Measurements from ENCODE around the gene ADORA1. TPM values are rescaled to one million over a fixed set of nuclear protein-coding genes. Genes with fewer than 3 reads are reported as not detected.

The ADORA1 gene
- total RNA-seq, 1 experiment from 2014 or later: 0.92 TPM

GRCh38 chr1:203185585-203185984 is 58.1 kb downstream of the ADORA1 start:
- DNase-seq (ENCODE audit: low read depth, low spot score): no peak
- in situ Hi-C loops (cut with HindIII; ENCODE audit: low pct_unique_long_range_greater_than_20kb, low sequenced_read_pairs): no loop called here

GRCh38 chr1:203186091-203186445 is 58.5 kb downstream of the ADORA1 start:
- DNase-seq (ENCODE audit: low read depth, low spot score): no peak
- in situ Hi-C loops (cut with HindIII; ENCODE audit: low pct_unique_long_range_greater_than_20kb, low sequenced_read_pairs): no loop called here

DNA sequence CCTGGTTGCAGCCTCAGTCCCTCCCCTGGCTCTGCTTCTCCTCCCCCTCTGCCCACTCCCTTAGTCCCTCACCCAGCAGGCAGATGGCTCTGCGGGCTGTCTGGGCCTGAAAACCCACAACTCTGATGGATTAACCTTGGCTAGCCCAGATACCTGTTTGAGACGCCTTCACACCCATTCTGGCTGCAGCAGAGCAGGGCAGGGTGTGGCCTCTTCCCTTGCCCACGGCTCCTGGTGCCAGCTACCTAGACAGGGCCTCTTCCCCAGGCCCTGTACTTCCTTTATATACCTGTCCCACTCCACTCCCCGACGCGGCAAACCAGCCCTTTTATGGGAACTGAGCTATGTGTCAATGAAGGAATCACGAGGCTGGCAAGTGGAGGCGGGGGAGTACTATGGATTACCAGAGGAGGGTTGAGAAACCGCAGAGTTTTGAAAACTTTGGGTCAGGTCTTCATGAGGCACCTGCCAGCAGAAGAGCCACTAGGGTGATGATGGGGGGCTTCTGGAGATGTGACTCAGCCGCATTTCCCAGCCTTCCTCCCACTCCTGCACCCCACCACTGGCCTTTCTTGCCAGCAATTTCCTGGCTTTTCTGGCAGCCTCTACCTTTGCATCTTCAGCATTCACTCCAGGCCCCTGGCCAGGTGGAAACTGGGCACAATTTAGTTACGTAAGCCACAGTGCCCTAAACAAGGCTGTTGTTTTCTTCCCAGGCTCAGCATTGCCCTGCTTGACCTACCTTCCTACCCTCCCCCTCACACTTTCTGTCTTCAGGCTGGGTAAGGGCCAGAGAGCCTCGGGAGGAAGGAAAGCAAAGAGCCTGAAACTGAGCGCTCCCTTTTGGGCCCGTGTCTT is 59.1 kb downstream of the ADORA1 start, which contains the start of gene CHI3L1:
Gene CHI3L1, minus strand, starts transcription at position 259 of the 858 bp plus-strand sequence. Its CDS starts 81 bp downstream, at position 178.
- no peak for DNase-seq (ENCODE audit: low read depth, low spot score)
- in situ Hi-C loops (cut with HindIII; ENCODE audit: low pct_unique_long_range_greater_than_20kb, low sequenced_read_pairs): no loop called here

DNA sequence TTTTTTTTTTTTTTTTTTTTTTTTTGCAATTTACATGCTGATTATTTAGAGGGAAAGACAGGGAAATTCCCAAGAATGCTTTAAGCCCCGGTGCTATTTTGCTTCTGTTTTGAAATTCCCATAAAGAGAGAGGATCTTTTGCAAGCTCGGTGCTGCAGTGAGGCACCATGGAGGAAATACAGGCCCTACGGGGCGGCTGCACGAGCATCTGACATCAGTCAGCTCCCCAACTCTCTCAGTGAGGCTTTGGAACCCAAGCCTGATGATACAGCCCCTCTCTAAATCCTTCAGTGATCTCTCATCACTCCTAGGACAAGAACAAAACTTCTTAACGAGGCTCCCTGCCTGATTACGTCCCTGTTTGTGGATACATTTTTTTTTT is 59.8 kb downstream of the ADORA1 start:
- in situ Hi-C loops (cut with HindIII; ENCODE audit: low pct_unique_long_range_greater_than_20kb, low sequenced_read_pairs): no loop called here
- no peak for DNase-seq (ENCODE audit: low read depth, low spot score)

DNA sequence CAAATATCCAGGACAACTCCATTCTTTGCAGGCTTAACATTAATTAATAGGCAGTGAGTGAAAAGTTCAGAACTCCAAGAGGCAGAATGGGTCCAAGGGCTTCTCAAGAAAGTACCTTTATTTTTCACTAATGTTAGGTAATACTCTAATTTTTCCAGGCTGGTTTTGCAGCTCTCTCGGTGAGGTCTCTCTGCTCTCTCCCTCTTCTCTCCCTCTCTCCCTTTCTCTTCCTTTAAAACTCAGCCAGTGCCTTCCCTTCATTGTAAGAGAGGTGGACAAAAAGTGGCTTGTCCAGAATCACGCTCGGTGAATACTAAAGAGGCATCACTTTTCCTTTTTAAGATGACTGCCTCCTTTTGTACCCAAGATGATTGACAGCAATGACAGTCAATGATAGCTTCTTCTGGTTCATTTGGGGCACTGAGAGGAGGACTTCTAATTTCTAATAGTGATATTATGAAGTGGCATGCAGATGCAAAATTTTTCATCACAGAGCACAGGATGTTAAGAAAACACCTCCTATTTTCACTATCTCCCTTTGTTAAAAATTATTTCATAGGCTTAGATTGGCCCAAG is 60.3 kb downstream of the ADORA1 start:
- in situ Hi-C loops (cut with HindIII; ENCODE audit: low pct_unique_long_range_greater_than_20kb, low sequenced_read_pairs): no loop called here
- DNase-seq (ENCODE audit: low read depth, low spot score): no peak

DNA sequence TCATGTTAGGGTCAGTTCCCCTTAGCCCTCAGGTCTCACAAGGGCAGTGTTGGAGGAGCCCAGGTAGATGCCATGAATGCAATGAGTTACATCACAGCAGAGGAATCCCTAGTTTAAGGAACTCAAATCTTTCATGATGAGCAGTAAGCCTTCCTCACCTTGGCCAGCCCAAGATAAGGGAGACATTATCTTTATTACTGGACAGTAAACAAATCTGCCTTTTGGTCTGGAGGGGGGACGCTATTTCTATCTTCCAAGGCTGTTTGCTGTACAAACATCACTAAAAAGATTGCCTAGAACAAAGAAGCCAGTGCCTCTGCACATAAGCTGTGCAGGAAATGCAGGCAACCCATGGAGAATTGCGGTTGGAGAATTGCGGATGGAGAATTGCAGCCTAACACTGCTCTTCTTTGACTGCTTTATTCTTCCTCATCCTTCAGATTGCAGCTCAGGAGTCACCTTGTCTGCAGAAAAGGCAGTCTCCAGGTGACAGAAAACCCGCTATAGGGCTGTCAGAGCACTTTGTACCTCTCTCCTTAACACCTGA is 61.2 kb downstream of the ADORA1 start:
- DNase-seq (ENCODE audit: low read depth, low spot score): no peak
- in situ Hi-C loops (cut with HindIII; ENCODE audit: low pct_unique_long_range_greater_than_20kb, low sequenced_read_pairs): no loop called here

DNA sequence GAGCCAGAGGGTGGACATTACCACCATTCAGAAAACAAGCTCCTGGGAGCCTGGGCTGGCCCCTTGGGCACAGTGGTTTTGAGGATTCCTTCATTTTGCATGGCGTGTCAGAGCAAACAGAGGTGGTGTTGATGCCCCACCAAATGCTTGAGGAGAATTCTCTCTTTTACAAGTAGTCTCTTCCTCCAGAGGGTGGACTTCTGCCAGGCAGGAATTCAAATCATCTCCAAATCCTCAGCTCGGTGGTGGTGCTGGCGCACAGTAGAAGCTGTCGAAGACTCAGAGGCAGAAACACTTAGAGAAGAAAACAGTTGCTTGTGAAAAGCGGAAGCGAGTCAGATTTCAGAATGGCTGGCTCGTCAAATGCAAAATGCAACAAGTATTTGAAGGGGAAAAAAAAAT is 62.4 kb downstream of the ADORA1 start:
- DNase-seq (ENCODE audit: low read depth, low spot score): peak; percentile 94
- in situ Hi-C loops (cut with HindIII; ENCODE audit: low pct_unique_long_range_greater_than_20kb, low sequenced_read_pairs): no loop called here

DNA sequence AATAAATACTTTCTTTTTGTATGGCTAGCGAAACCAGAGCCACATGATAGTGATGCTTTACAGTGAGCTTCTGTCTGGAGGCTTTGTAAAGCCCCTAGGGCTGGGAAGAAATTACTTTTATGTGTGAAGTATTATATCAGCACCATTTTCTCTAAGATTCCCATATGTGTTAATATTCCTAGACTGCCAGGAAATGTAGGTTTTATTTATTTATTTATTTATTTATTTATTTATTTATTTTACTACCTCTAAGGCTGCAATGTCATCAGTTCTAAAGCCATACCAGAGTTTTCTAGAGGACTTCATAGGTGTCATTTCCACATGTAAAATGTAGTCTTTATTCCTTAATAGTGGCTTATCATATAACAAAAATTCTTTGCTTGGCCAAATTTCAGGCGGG is 63.4 kb downstream of the ADORA1 start:
- no peak for DNase-seq (ENCODE audit: low read depth, low spot score)
- in situ Hi-C loops (cut with HindIII; ENCODE audit: low pct_unique_long_range_greater_than_20kb, low sequenced_read_pairs): no loop called here

DNA sequence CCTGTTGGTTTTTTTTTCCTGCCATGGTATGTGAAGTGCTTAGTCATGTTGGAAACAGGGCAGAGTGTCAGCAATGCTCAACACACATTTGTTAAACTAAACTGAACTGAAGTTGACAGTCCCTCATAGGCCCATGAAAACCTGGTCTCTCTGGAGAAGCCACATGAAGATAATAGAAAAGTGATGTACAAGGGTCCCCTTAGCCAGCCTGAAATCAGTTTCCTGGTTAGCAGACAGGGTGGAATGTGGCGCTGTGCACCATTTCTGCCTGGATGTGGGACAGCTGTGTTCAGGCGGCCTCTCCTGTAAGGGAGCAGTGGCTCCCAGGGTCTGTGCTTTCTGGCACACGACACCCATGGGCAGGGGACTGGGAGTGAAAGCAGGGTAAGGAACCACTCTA is 68.8 kb downstream of the ADORA1 start:
- in situ Hi-C loops (cut with HindIII; ENCODE audit: low pct_unique_long_range_greater_than_20kb, low sequenced_read_pairs): no loop called here
- DNase-seq (ENCODE audit: low read depth, low spot score): no peak

DNA sequence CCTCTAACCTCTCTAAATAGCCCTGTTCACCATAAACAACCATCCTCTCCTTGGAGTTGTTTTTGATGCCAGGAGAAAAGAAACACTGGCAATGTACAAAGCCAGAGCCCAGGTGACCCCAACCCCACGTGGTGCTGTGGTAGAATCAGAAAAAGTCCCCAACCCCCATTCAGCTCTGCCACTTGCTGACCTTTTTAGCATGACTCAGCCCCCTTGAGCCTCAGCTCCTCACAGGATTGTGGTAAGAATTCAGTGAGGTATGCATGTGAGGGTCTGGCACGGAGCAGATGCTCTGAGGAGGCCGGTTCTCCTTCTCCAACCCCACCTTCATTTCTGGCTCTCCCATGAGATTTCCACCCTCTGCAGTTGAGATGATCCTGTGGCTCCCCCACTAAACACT is 70.1 kb downstream of the ADORA1 start:
- peak; percentile 40 for DNase-seq (ENCODE audit: low read depth, low spot score)
- in situ Hi-C loops (cut with HindIII; ENCODE audit: low pct_unique_long_range_greater_than_20kb, low sequenced_read_pairs): no loop called here

GRCh38 chr1:203199002-203199401 is 71.5 kb downstream of the ADORA1 start:
- in situ Hi-C loops (cut with HindIII; ENCODE audit: low pct_unique_long_range_greater_than_20kb, low sequenced_read_pairs): no loop called here

DNA sequence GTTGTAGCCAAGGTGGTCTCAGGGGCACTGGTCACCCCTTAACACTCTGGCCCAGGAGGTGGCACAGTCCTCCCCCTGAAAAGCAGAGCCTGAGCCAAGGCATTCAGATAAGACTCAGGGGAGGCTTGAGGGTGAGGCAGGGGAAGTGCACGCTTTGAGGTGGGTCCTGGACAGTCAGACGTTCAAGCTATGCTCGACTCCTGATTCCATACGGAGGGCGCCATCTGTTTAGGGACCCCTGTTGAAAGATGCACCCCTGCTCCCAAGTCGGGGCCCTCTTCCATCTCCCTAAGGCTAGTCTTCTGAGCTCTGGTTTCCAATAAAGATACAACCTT is 71.9 kb downstream of the ADORA1 start:
- in situ Hi-C loops (cut with HindIII; ENCODE audit: low pct_unique_long_range_greater_than_20kb, low sequenced_read_pairs): no loop called here
- DNase-seq (ENCODE audit: low read depth, low spot score): no peak

More at GRCh38 chr1:203199002-203199401, 71.5 kb downstream of the ADORA1 start:
- no peak for DNase-seq (ENCODE audit: low read depth, low spot score)

DNA sequence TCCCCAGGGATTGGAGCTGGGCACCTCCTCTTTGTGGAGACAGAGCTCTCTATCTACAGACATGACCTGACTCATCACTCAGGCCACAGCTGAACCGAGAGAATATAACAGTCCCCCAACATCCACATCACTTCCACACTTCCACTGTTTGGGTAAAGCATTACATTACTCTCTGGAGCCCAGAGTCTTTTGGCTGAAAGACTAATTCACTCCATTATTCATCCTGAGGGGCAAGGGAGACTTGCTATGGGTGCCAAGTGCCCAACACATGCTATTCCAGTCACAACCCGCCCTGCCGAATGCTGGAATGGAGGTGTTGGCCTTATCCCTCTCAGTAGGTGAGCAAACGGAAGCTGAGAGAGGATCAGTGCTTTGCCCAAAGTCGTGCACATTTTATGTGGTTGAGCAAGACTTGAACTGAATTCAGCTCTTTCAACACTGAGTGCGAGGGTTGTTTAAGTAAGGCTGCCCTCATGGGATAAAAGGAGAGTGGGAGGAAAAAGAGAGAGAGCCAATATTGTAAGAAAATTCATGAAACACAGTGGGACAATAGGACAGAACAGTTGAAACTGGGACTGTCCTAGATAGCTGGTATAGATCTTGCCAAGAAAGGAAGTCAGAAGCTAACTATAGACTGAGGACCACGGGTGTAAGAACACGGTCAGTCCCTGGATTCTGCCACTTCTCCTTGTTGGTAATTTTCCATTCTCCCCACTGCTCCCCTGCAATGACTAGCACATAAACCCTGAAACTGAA is 72.5 kb downstream of the ADORA1 start:
- in situ Hi-C loops (cut with HindIII; ENCODE audit: low pct_unique_long_range_greater_than_20kb, low sequenced_read_pairs): no loop called here

DNA sequence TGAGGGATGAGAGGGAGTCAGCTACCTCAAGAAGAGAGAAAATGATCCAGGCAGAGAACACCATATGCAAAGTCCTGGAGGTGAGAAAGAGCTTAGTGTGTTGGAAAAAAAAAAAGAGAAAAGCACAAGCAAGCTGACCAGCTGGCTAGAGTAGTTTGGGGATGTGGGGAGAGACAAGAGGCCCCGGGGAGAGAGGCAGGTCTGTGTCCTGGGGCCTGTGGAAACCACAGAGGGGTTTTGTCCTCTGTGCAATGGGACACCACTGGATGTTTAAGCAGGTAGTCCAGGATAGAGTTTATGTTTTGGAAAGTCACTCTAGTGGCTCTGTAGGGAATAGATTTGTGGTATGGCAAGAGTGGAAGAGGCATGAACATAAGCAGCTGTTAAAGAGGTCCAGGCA is 73.4 kb downstream of the ADORA1 start:
- in situ Hi-C loops (cut with HindIII; ENCODE audit: low pct_unique_long_range_greater_than_20kb, low sequenced_read_pairs): no loop called here
- DNase-seq (ENCODE audit: low read depth, low spot score): no peak

More for the DNA sequence above, 72.5 kb downstream of the ADORA1 start:
- DNase-seq (ENCODE audit: low read depth, low spot score): no peak

- in situ Hi-C loops (cut with HindIII; ENCODE audit: low pct_unique_long_range_greater_than_20kb, low sequenced_read_pairs): no loop called here
- no peak for DNase-seq (ENCODE audit: low read depth, low spot score)
These were observed 74.1 kb downstream of the ADORA1 start for GRCh38 chr1:203201516-203202205.

- in situ Hi-C loops (cut with HindIII; ENCODE audit: low pct_unique_long_range_greater_than_20kb, low sequenced_read_pairs): no loop called here
- DNase-seq (ENCODE audit: low read depth, low spot score): no peak
These were observed 75.1 kb downstream of the ADORA1 start for GRCh38 chr1:203202431-203203245.

- DNase-seq (ENCODE audit: low read depth, low spot score): no peak
- in situ Hi-C loops (cut with HindIII; ENCODE audit: low pct_unique_long_range_greater_than_20kb, low sequenced_read_pairs): no loop called here
These were observed 77.2 kb downstream of the ADORA1 start for GRCh38 chr1:203204756-203205155.
